NOMO-1 (cell line): ENCODE data around the gene UGT1A6.

Experiments used
- DNase-seq, 2 experiments: peaks; one replicate each; lab custom pipeline; 2025; ENCODE audit not compliant: unreplicated experiment in 2 of 2; lab: John Stamatoyannopoulos, UW

The UGT1A6 gene

GRCh38 chr2:233764264-233764663 is 71.6 kb downstream of the UGT1A6 start:
- no peak for DNase-seq

- DNase-seq, result no peak
Measured at GRCh38 chr2:233764761-233765160, 72.1 kb downstream of the UGT1A6 start.

GRCh38 chr2:233766416-233766815 is 73.7 kb downstream of the UGT1A6 start:
- no peak for DNase-seq

GRCh38 chr2:233768076-233768475 is 75.4 kb downstream of the UGT1A6 start:
- DNase-seq, result no peak

GRCh38 chr2:233769260-233769659 is 76.6 kb downstream of the UGT1A6 start:
- DNase-seq, result no peak

- DNase-seq, result no peak
Measured at GRCh38 chr2:233772153-233772552, 79.5 kb downstream of the UGT1A6 start.

- DNase-seq, result no peak
Measured at GRCh38 chr2:233772583-233772982, 79.9 kb downstream of the UGT1A6 start.

GRCh38 chr2:233773854-233774253 is 81.2 kb downstream of the UGT1A6 start:
- DNase-seq, result no peak

GRCh38 chr2:233775414-233775813 is 82.7 kb downstream of the UGT1A6 start:
- DNase-seq, result no peak

GRCh38 chr2:233778030-233778429 is 85.3 kb downstream of the UGT1A6 start, which contains the start of gene MROH2A:
Gene MROH2A, plus strand, starts transcription at chr2:233778330. Its CDS starts 1,029 bp downstream, at chr2:233779359.
- DNase-seq, result no peak

GRCh38 chr2:233779722-233780121 is 87.0 kb downstream of the UGT1A6 start:
- no peak for DNase-seq

GRCh38 chr2:233780771-233781170 is 88.1 kb downstream of the UGT1A6 start:
- DNase-seq, result no peak

- no peak for DNase-seq
Measured at GRCh38 chr2:233789554-233789953, 96.9 kb downstream of the UGT1A6 start.

- DNase-seq, result no peak
Measured at GRCh38 chr2:233791151-233791882, 98.6 kb downstream of the UGT1A6 start.

GRCh38 chr2:233791883-233792329 is 99.2 kb downstream of the UGT1A6 start:
- no peak for DNase-seq

- no peak for DNase-seq
Measured at GRCh38 chr2:233792720-233793119, 100.0 kb downstream of the UGT1A6 start.

- no peak for DNase-seq
Measured at GRCh38 chr2:233793465-233794127, 100.9 kb downstream of the UGT1A6 start.

- DNase-seq, result no peak
Measured at GRCh38 chr2:233794128-233794658, 101.5 kb downstream of the UGT1A6 start.

- no peak for DNase-seq
Measured at GRCh38 chr2:233795735-233796171, 103.1 kb downstream of the UGT1A6 start.

- DNase-seq, result no peak
Measured at GRCh38 chr2:233796254-233796653, 103.6 kb downstream of the UGT1A6 start.

- no peak for DNase-seq
Measured at GRCh38 chr2:233798335-233799086, 105.8 kb downstream of the UGT1A6 start.
